HG03432 (cell line): ENCODE results near the gene ARHGEF9.
"Not testable (repeated sequence)": the region's sequence is repeated elsewhere in the genome, so short reads cannot be mapped to it uniquely, and the experiment has no call there.

Experiments
- ATAC-seq: cut with Tn5 transposase; IDR thresholded peaks from one replicate; pipeline ENCODE4 v1.9.1; 2021; ENCODE audit warnings: mild to moderate bottlenecking, moderate library complexity; ENCODE audit not compliant: unreplicated experiment

The ARHGEF9 gene

DNA sequence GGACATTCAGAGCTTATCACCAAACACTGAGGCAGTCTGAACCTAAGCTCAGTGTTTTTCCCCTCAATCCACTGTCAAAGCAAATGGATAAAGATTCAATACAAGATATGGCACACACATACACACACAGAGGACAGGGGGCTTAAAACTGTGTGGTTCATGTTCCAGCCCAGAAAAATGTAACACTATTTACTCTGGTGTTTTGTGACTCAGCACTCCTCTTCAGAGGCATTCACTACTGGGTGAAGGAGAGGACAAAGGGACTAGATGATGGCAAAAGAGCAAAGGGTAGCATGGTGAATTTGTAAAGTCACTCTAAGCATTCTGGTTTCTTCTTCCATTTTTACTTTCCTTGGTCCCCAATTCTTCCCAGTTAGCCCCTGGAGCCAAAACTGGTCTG is 120.3 kb downstream of the ARHGEF9 start:
- no peak for ATAC-seq

DNA sequence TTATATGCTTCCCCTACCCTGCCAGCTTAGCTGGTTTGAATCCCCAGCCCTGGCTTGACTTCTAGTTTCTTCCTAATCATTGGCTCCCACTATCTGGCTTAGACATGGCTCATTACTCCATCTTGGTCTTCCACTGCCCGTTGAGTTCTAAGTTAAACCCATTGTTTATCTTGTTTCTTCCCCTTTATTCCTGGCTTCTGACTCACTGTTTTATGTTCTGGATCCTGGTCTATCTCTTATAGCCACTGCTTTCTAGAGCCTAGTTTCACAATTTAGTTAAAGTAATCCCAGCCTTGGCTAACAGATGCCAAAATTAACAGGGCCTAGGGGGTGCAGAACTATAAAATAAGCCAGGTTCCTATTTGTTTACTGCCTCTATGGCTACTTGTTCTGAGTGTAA is 120.9 kb downstream of the ARHGEF9 start:
- ATAC-seq, result no peak

DNA sequence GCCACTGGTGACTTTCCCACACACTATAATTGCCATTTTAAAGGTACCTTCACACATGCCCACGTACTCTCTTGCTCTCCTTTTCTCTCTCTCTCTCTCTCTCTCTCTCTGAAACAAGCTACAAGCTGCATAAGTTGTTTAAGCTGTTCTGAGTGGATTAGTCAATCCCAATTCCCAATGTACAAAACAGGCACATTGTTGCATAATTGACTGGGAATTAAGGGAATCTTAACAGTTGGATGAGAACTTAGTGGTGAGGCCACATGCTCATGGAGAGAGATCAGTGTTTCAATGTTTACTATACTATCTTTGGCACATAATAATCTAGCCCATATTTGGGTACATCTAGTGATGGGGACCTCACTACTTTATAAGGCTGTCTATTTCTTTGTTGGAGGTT is 123.3 kb downstream of the ARHGEF9 start:
- ATAC-seq, result no peak

DNA sequence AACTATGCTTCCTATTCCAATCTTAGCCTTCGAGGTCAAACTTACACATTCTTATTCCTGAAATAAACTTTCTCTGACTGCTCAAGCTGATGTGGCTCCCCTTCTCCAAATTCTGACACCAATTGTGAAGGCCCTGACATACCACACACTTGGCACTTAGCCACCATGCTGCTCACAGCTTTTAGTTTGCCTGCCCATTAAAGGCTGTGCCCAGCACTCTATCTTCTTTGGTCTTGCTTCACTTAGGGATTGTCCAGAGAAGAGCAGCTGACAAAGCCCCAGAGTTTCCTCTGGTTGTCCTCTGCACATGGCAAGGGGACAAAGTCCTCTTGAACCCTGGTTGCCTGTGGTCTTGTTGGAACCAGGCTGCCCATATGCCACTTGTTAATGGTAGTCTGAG is 126.1 kb downstream of the ARHGEF9 start:
- ATAC-seq, result no peak

DNA sequence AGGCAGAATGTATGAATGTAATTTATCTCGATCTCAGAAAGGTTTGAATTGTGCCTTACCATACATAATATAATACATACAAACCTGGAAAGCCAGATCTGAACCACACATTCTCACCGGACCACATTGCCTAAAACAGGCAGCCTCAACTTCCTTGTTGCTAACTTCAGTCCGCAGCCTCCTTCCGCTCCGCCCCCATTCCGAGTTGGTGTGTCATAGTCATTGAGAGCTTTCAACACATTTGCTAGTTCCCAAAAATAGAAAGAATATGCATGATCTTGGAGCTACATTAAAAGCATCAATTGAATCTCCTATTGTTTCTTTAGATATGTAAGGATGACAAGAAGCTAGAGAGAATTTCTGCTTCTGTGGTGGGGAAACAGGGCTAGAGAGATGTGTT is 127.2 kb downstream of the ARHGEF9 start:
- no peak for ATAC-seq

DNA sequence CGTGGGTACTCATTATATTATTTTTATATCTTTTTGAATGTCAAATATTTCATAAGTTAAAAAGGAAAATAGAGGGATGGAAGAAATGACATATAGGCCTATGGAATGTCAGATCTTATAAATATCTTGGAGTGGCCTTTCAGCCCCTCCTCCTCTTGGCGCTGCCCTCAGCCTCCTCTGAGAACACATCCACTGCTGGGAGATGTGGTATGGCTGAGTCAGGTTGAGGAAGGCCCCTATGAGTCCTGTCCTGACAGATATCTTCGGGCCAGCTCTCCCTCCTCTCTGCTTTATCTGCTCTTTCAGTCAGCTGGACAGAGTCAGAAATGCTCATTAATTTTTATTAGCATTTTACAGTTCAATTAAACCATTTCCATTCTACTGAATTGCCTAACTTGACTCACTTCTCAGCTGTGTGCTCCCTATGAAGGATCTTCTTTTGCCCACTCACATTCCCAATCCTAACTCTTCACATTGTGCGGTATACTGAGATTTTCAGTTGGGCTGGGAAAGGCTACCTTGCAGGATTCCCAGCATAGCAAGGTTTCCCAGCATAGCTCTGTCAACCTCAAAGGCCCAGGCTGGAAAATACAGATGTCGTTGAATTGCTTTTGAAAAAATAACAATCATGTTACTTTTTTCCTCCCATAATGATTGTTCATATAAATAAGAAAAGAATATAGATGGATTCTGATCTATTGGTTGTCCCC is 128.0 kb downstream of the ARHGEF9 start:
- ATAC-seq, result no peak

DNA sequence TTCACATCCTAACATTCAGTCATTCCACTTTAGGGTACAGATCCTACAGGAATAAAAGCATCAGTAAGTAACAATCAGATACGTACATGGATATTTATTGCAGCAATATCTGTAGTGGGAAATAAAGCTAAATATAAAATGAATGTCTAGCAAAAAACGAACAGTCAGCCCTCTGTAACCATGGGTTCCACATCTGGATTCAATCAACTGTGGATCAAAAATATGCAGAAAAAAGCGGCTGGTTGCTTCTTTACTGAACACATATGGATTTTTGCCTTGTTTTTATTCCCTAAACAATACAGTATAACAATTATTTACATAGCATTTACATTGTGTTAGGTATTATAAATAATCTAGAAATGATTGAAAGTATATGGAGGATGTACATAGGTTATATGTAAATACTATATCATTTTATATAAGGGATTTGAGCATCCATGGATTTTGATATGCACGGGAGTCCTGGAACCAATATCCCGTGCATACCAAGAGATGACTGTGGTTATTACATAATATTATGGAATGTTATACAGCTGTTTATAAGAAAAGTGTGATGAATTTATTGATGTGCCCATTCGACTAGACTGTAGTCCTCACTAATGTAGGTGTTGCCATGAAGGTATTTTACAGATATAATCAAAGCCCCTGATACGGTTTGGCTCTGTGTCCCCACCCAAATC is 132.8 kb downstream of the ARHGEF9 start:
- ATAC-seq, result no peak

DNA sequence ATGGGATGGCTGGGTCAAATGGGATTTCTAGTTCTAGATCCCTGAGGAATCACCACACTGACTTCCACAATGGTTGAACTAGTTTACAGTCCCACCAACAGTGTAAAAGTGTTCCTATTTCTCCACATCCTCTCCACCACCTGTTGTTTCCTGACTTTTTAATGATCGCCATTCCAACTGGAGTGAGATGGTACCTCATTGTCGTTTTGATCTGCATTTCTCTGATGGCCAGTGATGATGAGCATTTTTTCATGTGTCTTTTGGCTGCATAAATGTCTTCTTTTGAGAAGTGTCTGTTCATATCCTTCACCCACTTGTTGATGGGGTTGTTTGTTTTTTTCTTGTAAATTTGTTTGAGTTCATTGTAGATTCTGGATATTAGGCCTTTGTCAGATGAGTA is 139.3 kb downstream of the ARHGEF9 start:
- ATAC-seq, result not testable (repeated sequence)

DNA sequence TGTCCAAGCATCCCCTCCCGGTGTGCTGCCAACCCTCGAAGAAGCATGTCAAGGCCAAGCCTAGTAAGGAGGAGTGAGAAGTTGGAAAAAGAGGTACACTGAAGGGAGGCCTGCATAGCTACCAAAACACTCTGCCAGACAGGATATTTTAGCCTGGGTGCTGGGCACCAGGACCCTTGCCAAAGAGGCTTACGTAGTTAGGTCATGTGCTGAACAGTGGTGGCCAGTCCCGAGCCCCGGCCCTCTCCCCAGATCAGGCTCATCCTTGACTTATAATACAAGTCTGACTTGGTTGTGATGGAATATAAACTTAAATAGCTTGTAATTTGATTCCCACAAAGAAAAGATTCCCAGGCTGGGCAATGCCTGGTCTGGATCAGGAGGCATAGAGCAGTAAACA is 149.3 kb downstream of the ARHGEF9 start:
- ATAC-seq, result no peak

DNA sequence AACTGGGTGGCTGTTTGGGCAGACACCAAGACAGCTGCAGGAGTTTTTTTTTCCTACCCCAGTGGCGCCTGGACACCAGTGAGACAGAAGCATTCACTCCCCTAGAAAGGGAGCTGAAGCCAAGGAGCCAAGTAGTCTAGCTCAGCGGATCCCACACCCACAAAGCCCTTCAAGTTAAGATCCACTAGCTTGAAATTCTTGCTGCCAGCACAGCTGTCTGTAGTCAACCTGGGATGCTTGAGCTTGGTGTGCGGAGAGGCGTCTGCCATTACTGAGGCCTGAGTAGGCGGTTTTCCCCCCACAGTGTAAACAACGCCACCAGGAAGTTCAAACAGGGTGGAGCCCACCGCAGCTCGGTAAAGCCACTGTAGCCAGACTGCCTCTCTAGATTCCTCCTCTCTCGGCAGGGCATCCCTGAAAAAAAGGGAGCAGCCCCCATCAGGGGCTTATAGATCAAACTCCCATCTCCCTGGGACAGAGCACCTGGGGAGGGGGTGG is 171.4 kb downstream of the ARHGEF9 start:
- no peak for ATAC-seq

DNA sequence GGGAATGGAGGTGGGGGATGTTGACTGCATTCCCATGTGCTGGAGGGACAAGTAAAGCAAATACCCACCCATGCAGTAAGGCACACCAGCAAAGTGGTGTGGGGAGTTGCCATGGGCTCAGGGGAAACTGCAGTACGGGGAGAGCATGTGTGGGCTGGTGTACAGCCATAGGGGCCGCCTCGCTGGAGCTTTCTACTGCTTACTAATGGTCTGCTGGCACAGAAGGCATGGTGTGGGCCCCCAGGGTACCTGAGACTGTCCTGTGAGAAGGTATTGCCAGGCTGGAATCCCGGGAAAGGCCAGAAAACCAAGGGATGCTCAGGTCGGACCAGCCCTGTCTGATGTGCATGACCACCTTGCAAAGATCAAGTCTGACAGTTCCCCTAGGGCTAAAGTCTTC is 199.1 kb downstream of the ARHGEF9 start:
- ATAC-seq, result no peak
